ENCODE results near the gene XYLT1.

Gene XYLT1

GRCh38 chr16:17258077-17258599 is 212.6 kb downstream of the XYLT1 start:
- H3K4me3 Mint-ChIP-seq = no peak overlapping the region
- no peaks in the 10 kb centered on the region for H3K9me3 Mint-ChIP-seq
- H3K27me3 Mint-ChIP-seq = no peaks in the 10 kb centered on the region
- ATAC-seq (no peak), DNase-seq (no peak)
- no peak overlapping the region for H3K27ac Mint-ChIP-seq
- H3K36me3 Mint-ChIP-seq (ENCODE audit: low read depth) = peaks cover 2% of the 10 kb centered on the region
- peaks cover 28% of the 10 kb centered on the region for H3K4me1 Mint-ChIP-seq

DNA sequence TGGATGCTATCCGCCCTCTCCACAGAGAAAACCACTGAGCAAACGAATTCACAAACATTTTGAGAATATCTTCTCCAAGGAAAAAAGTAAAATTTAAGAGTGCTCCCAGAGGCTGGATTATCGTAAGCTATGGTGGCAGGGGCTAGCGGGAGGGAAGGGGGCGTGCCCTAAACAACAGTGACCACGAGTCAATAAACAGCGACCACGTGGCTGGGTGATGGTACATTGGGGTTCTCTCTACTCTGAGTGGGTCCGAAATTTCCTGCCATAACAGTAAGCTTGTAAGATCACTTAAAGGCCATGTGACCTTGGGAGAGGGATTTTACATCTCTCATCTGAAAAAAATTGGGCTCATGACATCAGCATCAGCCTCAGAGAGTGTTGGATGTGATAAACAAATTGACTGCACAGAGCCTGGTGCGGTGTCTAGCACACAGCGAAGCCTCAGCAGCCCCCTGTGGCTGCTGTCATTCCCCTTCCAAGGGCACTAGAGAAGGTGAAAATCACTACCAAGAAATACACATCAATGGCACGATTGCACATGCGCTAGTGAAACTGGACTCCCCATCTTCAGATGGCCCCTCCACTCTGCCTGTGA is 213.2 kb downstream of the XYLT1 start:
- Mint-ChIP-seq H3K27me3 (no peaks in the 10 kb centered on the region), H3K36me3 (ENCODE audit: low read depth) (peaks cover 2% of the 10 kb centered on the region), H3K4me1 (peaks cover 24% of the 10 kb centered on the region), H3K27ac (no peak overlapping the region), H3K9me3 (no peaks in the 10 kb centered on the region), H3K4me3 (no peak overlapping the region)
- DNase-seq = no peak
- ATAC-seq = no peak

DNA sequence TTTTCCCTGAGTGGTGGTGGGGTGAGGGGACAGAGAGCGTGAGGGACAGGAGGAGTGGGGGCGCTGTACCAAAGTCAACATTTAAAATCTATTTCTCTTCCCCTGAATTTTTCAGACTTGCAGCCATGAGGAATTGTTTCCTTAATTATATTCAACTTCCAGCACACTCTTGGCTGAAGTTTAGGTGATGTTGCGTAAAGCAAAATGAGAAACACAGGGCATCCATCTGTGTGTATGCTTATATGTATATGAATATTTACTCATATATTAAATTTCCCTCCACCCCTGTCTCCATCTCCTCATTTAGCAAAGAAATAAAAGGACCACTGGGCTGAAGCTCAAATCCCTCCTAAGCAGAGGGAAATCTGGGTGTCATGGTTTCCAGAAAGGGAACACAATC is 218.1 kb downstream of the XYLT1 start:
- no peak overlapping the region for H3K27ac Mint-ChIP-seq
- ATAC-seq = no peak
- H3K36me3 Mint-ChIP-seq (ENCODE audit: low read depth) = peaks cover 2% of the 10 kb centered on the region

GRCh38 chr16:17252064-17252463 is 218.7 kb downstream of the XYLT1 start:
- no peak overlapping the region for H3K4me3 Mint-ChIP-seq
- ATAC-seq (no peak), DNase-seq (no peak)
- no peak overlapping the region for H3K27ac Mint-ChIP-seq
- H3K36me3 Mint-ChIP-seq (ENCODE audit: low read depth) = peaks cover 2% of the 10 kb centered on the region
- peaks cover 4% of the 10 kb centered on the region for H3K4me1 Mint-ChIP-seq
- no peaks in the 10 kb centered on the region for H3K9me3 Mint-ChIP-seq
- H3K27me3 Mint-ChIP-seq = no peaks in the 10 kb centered on the region

More for the DNA sequence above, 218.1 kb downstream of the XYLT1 start:
- Mint-ChIP-seq H3K4me1 (peaks cover 4% of the 10 kb centered on the region), H3K27me3 (no peaks in the 10 kb centered on the region), H3K9me3 (no peaks in the 10 kb centered on the region), H3K4me3 (no peak overlapping the region)
- no peak for DNase-seq

- DNase-seq (no peak), ATAC-seq (no peak)
- Mint-ChIP-seq H3K27me3 (no peaks in the 10 kb centered on the region), H3K9me3 (no peaks in the 10 kb centered on the region), H3K4me1 (peaks cover 4% of the 10 kb centered on the region), H3K4me3 (no peak overlapping the region), H3K27ac (no peak overlapping the region), H3K36me3 (ENCODE audit: low read depth) (peaks cover 2% of the 10 kb centered on the region)
These were observed 219.3 kb downstream of the XYLT1 start for GRCh38 chr16:17251496-17251895.

GRCh38 chr16:17246974-17247732 is 223.6 kb downstream of the XYLT1 start:
- peaks cover 12% of the 10 kb centered on the region for H3K4me1 Mint-ChIP-seq
- no peak overlapping the region for H3K27ac Mint-ChIP-seq
- no peaks in the 10 kb centered on the region for H3K27me3 Mint-ChIP-seq
- H3K36me3 Mint-ChIP-seq (ENCODE audit: low read depth) = peaks cover 2% of the 10 kb centered on the region
- no peaks in the 10 kb centered on the region for H3K9me3 Mint-ChIP-seq
- H3K4me3 Mint-ChIP-seq = no peak overlapping the region
- ATAC-seq (no peak), DNase-seq (no peak)

DNA sequence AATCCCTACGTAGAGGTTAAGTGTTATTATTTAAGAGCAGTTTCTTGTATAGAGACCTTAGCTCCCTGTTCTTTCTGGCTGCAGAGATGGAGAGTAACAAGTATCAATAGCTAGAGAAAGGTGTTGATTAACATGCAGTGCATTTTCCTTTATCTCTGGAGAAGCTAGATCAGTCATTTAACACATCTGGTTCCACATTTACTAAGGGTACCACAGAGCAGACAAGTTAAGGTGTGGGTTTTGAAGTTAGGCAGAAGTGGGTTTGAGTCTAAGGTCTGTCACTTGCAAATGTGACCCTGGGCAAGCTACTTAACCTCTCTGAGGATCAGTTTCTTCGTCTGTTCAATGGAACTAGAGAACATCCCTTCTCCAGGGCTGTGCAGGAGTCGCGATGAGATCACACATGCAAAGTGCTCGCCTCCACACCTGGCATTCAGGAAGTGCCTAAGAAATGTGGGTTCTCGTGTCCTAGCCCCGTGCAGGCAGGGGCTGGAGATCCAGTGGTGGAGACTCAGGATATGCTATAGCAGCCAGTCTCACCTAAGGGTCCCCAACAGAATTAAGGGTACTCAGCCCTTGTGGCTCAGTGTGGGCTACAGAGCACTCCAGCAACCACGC is 224.4 kb downstream of the XYLT1 start:
- no peaks in the 10 kb centered on the region for H3K9me3 Mint-ChIP-seq
- DNase-seq = no peak
- ATAC-seq = no peak
- no peak overlapping the region for H3K4me3 Mint-ChIP-seq
- H3K36me3 Mint-ChIP-seq (ENCODE audit: low read depth) = peaks cover 4% of the 10 kb centered on the region
- no peaks in the 10 kb centered on the region for H3K27me3 Mint-ChIP-seq
- no peak overlapping the region for H3K27ac Mint-ChIP-seq
- peaks cover 11% of the 10 kb centered on the region for H3K4me1 Mint-ChIP-seq

DNA sequence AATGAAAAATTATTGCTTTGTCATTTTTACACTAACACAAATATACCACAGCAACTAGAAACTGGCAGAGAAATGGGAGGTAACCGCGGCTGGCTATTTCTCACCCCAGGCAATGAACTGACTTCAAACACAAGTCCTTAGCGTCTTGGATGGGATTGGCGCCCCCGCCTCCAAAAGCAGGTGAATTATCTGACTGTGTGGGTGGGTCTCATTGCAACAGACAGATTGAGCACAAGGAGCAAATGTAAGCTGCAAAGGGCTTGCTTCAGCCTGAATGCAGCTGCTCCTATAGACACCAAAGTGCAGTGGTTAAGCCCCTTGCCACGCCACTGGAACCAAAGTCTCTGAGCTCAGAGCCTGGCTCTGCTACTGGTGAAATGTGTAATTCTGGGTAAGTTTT is 225.0 kb downstream of the XYLT1 start:
- Mint-ChIP-seq H3K4me1 (peaks cover 8% of the 10 kb centered on the region), H3K9me3 (no peaks in the 10 kb centered on the region), H3K27me3 (no peaks in the 10 kb centered on the region), H3K4me3 (no peak overlapping the region), H3K36me3 (ENCODE audit: low read depth) (peaks cover 4% of the 10 kb centered on the region), H3K27ac (no peak overlapping the region)
- DNase-seq (no peak), ATAC-seq (no peak)

- Mint-ChIP-seq H3K36me3 (ENCODE audit: low read depth) (peaks cover 4% of the 10 kb centered on the region), H3K27me3 (no peaks in the 10 kb centered on the region), H3K4me1 (peaks cover 8% of the 10 kb centered on the region), H3K9me3 (no peaks in the 10 kb centered on the region), H3K4me3 (no peak overlapping the region), H3K27ac (no peak overlapping the region)
- ATAC-seq = no peak
- no peak for DNase-seq
These were observed 225.7 kb downstream of the XYLT1 start for GRCh38 chr16:17244872-17245551.

GRCh38 chr16:17241264-17241835 is 229.4 kb downstream of the XYLT1 start:
- no peak overlapping the region for H3K27ac Mint-ChIP-seq
- no peaks in the 10 kb centered on the region for H3K27me3 Mint-ChIP-seq
- ATAC-seq = no peak

DNA sequence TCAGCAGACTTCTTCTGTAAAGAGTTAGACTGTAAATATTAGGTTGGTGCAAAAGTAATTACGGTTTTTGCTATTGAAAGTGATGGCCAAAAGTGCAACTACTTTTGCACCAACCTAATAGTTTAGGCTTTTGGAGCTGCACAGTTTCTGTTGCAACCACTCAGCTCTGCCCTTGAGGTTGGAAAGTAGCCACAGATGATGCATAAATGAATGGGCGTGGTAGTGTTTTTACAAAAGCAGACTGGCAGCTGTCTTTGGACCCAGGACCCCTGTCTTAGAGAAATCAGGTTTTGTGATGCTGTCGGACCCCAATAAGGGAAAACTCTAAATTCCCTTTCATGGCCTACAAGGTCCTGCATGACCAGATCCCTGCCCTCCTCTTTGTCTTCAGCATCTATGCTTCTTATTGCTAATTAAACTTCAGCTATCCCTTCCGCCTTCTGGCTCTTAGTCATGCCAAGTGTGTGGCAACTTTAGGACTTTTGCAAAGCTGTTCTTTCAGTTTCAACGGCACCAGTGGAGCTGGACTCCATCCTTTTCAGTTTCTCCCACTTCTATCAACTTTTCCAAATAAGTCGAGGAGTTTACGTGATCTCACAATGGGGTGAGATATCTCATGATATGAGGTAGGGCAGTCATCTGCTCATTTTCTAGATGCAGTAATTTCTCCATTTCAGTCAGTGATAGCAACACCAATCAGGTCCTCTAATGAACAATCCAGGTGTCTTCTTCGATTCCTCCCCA is 232.3 kb downstream of the XYLT1 start:
- Mint-ChIP-seq H3K27me3 (no peaks in the 10 kb centered on the region), H3K4me1 (peaks cover 26% of the 10 kb centered on the region), H3K4me3 (no peak overlapping the region), H3K36me3 (ENCODE audit: low read depth) (peaks cover 5% of the 10 kb centered on the region), H3K27ac (peak overlapping the region; percentile 41), H3K9me3 (peaks cover 5% of the 10 kb centered on the region)
- ATAC-seq (peak; percentile 75), DNase-seq (peak; percentile 27)

More at GRCh38 chr16:17241264-17241835, 229.4 kb downstream of the XYLT1 start:
- peaks cover 35% of the 10 kb centered on the region for H3K4me1 Mint-ChIP-seq
- H3K9me3 Mint-ChIP-seq = peaks cover 5% of the 10 kb centered on the region
- H3K36me3 Mint-ChIP-seq (ENCODE audit: low read depth) = peaks cover 5% of the 10 kb centered on the region
- no peak overlapping the region for H3K4me3 Mint-ChIP-seq
- DNase-seq = no peak

GRCh38 chr16:17237350-17237944 is 233.3 kb downstream of the XYLT1 start:
- Mint-ChIP-seq H3K4me1 (peaks cover 26% of the 10 kb centered on the region), H3K9me3 (peaks cover 5% of the 10 kb centered on the region), H3K36me3 (ENCODE audit: low read depth) (peaks cover 5% of the 10 kb centered on the region), H3K27me3 (no peaks in the 10 kb centered on the region), H3K4me3 (no peak overlapping the region), H3K27ac (no peak overlapping the region)
- ATAC-seq (no peak), DNase-seq (no peak)

GRCh38 chr16:17235147-17235815 is 235.5 kb downstream of the XYLT1 start:
- no peak for DNase-seq
- peaks cover 26% of the 10 kb centered on the region for H3K4me1 Mint-ChIP-seq
- no peak overlapping the region for H3K4me3 Mint-ChIP-seq
- peaks cover 5% of the 10 kb centered on the region for H3K9me3 Mint-ChIP-seq
- ATAC-seq = no peak
- no peak overlapping the region for H3K27ac Mint-ChIP-seq
- H3K27me3 Mint-ChIP-seq = no peaks in the 10 kb centered on the region
- peaks cover 2% of the 10 kb centered on the region for H3K36me3 Mint-ChIP-seq (ENCODE audit: low read depth)

Data from activated naive CD8-positive, alpha-beta T cell treated with anti-CD3 and anti-CD28 coated beads, Interleukin-2, amount 50 U/mL, for 24 hours (primary cell).